Measurements from ENCODE around the gene RESF1. TPM values are rescaled to one million over a fixed set of nuclear protein-coding genes. Genes with fewer than 3 reads are reported as not detected.

Gene RESF1
- total and polyA plus RNA-seq, 10 of the 15 experiments (the other 5 are each of a cell fraction or from before 2014, with no cell fraction given): 18.9 to 81.8 (median 39.7) TPM

DNA sequence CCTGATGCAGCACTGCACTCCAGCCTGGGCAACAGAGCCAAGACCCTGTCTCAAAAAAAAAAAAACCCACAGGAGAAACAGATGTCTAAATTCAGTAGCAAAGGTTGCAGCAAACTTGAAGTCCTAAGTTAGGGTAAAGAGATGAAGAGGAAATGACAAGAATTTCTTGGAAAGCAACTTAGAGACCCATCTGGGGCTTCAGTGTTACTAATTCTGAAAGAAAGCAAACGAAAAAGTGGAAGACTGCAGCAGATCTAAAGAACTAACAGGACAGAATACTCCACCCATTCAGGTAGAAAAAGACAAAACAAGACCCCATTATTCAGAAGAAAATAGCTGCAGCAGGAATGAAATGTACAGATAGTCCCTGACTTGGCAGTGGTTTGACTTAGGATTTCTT, 31.9 kb downstream of the RESF1 start (continued):
- TF ChIP-seq, protein P1, sequence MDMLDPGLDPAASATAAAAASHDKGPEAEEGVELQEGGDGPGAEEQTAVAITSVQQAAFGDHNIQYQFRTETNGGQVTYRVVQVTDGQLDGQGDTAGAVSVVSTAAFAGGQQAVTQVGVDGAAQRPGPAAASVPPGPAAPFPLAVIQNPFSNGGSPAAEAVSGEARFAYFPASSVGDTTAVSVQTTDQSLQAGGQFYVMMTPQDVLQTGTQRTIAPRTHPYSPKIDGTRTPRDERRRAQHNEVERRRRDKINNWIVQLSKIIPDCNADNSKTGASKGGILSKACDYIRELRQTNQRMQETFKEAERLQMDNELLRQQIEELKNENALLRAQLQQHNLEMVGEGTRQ (IDR thresholded peaks at IDR 0.05; ENCODE audit: borderline replicate concordance, low read depth, low read length): no peak
- TF ChIP-seq STAT1 (conservative IDR thresholded peaks at IDR 0.05) (no peak), NFYA (IDR thresholded peaks at IDR 0.05; ENCODE audit: borderline replicate concordance, low read depth, low read length) (no peak)

DNA sequence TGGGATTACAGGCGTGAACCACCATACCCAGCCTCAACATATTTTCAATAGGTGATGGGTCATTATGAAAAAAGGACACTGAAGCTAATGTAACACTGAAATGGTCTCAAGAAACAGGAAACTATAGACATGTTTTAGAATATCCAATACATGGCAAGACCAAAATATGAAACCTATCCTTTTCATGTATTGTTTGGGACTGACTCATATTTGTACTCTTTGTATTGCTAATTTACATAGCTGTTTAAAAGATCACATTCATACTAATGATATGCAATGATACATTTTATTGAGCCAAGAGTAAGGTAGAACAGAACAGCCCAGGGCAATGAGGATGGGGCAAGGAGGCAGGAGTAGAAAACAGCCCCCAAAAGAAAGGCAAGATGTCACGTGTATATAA, 32.6 kb downstream of the RESF1 start:
- FAIRE-seq (no peak), DNase-seq (ENCODE audit: low read depth, low spot score) (no peak), ATAC-seq (peak; percentile 77)
- H3K27me3 ChIP-seq (replicated peaks in 1 of 2; ENCODE audit: control insufficient read depth in 2 of 2, insufficient read depth in 2 of 2, low read length in 1 of 2): no peaks in the 10 kb centered on the region
- peaks cover 0 to 7% of the 10 kb centered on the region in 2 experiments; a peak in 3 of 4 replicates for H3K36me3 ChIP-seq (ENCODE audit: control insufficient read depth in 2 of 2, insufficient read depth in 2 of 2, low read length in 1 of 2)
- peaks cover 3% of the 10 kb centered on the region; the same call in 2 of the 3 replicates for H3K9me3 ChIP-seq (replicated peaks; ENCODE audit: control insufficient read depth, insufficient read depth, low read length)
- no peaks in the 10 kb centered on the region for H4K20me1 ChIP-seq (ENCODE audit: control insufficient read depth, insufficient read depth)
- H3K79me2 ChIP-seq (ENCODE audit: control insufficient read depth, insufficient read depth, low read length): no peaks in the 10 kb centered on the region
- no peak overlapping the region for H3K9ac ChIP-seq (ENCODE audit: control insufficient read depth, insufficient read depth, low read length)
- TF ChIP-seq SPI1 (IDR thresholded peaks at IDR 0.05; ENCODE audit: borderline replicate concordance, insufficient read depth, low read depth, low read length): no peak
- TF ChIP-seq JUNB (IDR thresholded peaks at IDR 0.05): 0 out of 2 replicates have a peak, but pooled peaks have one; percentile 19
- no peak for TF ChIP-seq ZZZ3 (IDR thresholded peaks at IDR 0.05; ENCODE audit: control insufficient read depth, insufficient read length, low read depth)
- TF ChIP-seq, protein P2, sequence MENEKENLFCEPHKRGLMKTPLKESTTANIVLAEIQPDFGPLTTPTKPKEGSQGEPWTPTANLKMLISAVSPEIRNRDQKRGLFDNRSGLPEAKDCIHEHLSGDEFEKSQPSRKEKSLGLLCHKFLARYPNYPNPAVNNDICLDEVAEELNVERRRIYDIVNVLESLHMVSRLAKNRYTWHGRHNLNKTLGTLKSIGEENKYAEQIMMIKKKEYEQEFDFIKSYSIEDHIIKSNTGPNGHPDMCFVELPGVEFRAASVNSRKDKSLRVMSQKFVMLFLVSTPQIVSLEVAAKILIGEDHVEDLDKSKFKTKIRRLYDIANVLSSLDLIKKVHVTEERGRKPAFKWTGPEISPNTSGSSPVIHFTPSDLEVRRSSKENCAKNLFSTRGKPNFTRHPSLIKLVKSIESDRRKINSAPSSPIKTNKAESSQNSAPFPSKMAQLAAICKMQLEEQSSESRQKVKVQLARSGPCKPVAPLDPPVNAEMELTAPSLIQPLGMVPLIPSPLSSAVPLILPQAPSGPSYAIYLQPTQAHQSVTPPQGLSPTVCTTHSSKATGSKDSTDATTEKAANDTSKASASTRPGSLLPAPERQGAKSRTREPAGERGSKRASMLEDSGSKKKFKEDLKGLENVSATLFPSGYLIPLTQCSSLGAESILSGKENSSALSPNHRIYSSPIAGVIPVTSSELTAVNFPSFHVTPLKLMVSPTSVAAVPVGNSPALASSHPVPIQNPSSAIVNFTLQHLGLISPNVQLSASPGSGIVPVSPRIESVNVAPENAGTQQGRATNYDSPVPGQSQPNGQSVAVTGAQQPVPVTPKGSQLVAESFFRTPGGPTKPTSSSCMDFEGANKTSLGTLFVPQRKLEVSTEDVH (IDR thresholded peaks at IDR 0.05; ENCODE audit: low read depth, partially characterized antibody): no peak
- 0 out of 2 replicates have a peak, but pooled peaks have one; percentile 18 for TF ChIP-seq TCF7 (IDR thresholded peaks at IDR 0.05; ENCODE audit: borderline replicate concordance)
- TF ChIP-seq SP1 (IDR thresholded peaks at IDR 0.05; ENCODE audit: low read depth, low read length): no peak
- TF ChIP-seq ZNF622 (IDR thresholded peaks at IDR 0.05): no peak
- 0 out of 2 replicates have a peak, but pooled peaks have one; percentile 14 for TF ChIP-seq IRF4 (IDR thresholded peaks at IDR 0.05; ENCODE audit: low read depth, low read length)
- no peak for TF ChIP-seq ATF7 (IDR thresholded peaks at IDR 0.05; ENCODE audit: low read depth)
- TF ChIP-seq, protein P3, sequence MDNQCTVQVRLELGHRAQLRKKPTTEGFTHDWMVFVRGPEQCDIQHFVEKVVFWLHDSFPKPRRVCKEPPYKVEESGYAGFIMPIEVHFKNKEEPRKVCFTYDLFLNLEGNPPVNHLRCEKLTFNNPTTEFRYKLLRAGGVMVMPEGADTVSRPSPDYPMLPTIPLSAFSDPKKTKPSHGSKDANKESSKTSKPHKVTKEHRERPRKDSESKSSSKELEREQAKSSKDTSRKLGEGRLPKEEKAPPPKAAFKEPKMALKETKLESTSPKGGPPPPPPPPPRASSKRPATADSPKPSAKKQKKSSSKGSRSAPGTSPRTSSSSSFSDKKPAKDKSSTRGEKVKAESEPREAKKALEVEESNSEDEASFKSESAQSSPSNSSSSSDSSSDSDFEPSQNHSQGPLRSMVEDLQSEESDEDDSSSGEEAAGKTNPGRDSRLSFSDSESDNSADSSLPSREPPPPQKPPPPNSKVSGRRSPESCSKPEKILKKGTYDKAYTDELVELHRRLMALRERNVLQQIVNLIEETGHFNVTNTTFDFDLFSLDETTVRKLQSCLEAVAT (IDR thresholded peaks at IDR 0.05): no peak
- TF ChIP-seq SMARCA5 (IDR thresholded peaks at IDR 0.05): no peak
- no peak overlapping the region for H3K4me2 ChIP-seq (ENCODE audit: control insufficient read depth, insufficient read depth)
- H2AFZ ChIP-seq (ENCODE audit: control insufficient read depth, low read depth, low read length): no peak overlapping the region
- POLR2A ChIA-PET: no interaction called here
- 100% methylated on average over 2 of the region's 2 CpGs for WGBS (ENCODE audit: insufficient coverage, insufficient replicate concordance, low lambda C conversion rate, missing lambda C conversion rate)
- no peak overlapping the region for H3K4me3 ChIP-seq
- in situ Hi-C loops (cut with MboI): no loop called here
- intact Hi-C loops (cut with micrococcal nuclease; ENCODE audit: unreplicated experiment): no loop called here
- BruUV-seq (replicated peaks): no TSS peak
- SMC1A ChIA-PET (ENCODE audit: uncharacterized antibody, unreplicated experiment): interaction anchor here (0.9 to 1.6 kb wide), 4 partner anchors 26 to 310 kb away, joined by 3 to 6 read pairs (median 3); no protein-coding TSS in a partner anchor
- RAD21 ChIA-PET (ENCODE audit: unreplicated experiment): interaction anchor here (1.1 to 2.6 kb wide), 3 partner anchors 10 to 338 kb away, joined by 3 to 8 read pairs (median 4); no protein-coding TSS in a partner anchor
- 0 out of 2 replicates have a peak, but pooled peaks cover 4% of the 10 kb centered on the region for H3K4me1 ChIP-seq (ENCODE audit: control insufficient read depth, insufficient read depth, low read length)
- no peak overlapping the region for H3K27ac ChIP-seq (ENCODE audit: control insufficient read depth, insufficient read depth)
- CTCF ChIA-PET: no interaction called here

Data from GM12878 (cell line).